ENCODE measurements around the gene BZW2. TPM values are rescaled to one million over a fixed set of nuclear protein-coding genes. Genes with fewer than 3 reads are reported as not detected.

The BZW2 gene
- total RNA-seq, 1 donor from 2014 or later = 126 TPM

DNA sequence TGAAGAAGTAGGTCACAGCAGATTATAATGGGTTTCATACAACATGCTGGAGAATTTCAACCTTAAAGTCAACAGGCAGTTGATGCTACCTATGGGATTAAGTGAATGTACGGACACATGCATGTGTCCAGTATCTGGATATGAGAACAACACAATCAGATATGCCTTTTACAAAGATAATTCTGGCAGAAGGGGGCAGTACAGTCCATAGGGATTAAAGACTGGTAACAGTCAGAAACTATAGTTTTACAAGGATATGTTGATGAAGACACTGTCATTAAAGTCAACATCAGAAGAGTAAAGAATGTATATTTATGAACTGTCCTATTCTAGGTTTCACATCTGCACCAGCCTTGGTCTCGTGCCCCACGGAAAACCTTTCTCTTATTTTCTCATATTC lies 41.9 kb upstream of the BZW2 start:
- Histone ChIP-seq H3K27me3 (no peaks in the 10 kb centered on the region), H3K36me3 (peaks cover 12% of the 10 kb centered on the region)

GRCh38 chr7:16606704-16607103 lies 39.3 kb upstream of the BZW2 start:
- Mint-ChIP-seq H3K27me3 (ENCODE audit: insufficient read depth, low read depth) (no peaks in the 10 kb centered on the region), H3K36me3 (peaks cover 35% of the 10 kb centered on the region), H3K9me3 (no peaks in the 10 kb centered on the region), H3K27ac (no peak overlapping the region), H3K4me1 (no peaks in the 10 kb centered on the region), H3K4me3 (no peak overlapping the region)
- H3K9me3 ChIP-seq (ENCODE audit: low read depth) = no peaks in the 10 kb centered on the region
- no peak overlapping the region for H3K4me3 ChIP-seq
- TF ChIP-seq EZH2 (IDR thresholded peaks at IDR 0.05) (no peak), EZH2phosphoT487 (IDR thresholded peaks at IDR 0.05) (no peak)
- TF ChIP-seq, protein P1, sequence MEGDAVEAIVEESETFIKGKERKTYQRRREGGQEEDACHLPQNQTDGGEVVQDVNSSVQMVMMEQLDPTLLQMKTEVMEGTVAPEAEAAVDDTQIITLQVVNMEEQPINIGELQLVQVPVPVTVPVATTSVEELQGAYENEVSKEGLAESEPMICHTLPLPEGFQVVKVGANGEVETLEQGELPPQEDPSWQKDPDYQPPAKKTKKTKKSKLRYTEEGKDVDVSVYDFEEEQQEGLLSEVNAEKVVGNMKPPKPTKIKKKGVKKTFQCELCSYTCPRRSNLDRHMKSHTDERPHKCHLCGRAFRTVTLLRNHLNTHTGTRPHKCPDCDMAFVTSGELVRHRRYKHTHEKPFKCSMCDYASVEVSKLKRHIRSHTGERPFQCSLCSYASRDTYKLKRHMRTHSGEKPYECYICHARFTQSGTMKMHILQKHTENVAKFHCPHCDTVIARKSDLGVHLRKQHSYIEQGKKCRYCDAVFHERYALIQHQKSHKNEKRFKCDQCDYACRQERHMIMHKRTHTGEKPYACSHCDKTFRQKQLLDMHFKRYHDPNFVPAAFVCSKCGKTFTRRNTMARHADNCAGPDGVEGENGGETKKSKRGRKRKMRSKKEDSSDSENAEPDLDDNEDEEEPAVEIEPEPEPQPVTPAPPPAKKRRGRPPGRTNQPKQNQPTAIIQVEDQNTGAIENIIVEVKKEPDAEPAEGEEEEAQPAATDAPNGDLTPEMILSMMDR (IDR thresholded peaks at IDR 0.05) = no peak
- no peaks in the 10 kb centered on the region for H3F3A ChIP-seq (ENCODE audit: low read depth)
- no peak overlapping the region for H3K4me2 ChIP-seq
- no peaks in the 10 kb centered on the region for H4K20me1 ChIP-seq (ENCODE audit: low read depth)
- H3K27ac ChIP-seq = no peak overlapping the region
- H3K9ac ChIP-seq = no peak overlapping the region
- no peak overlapping the region for H2AFZ ChIP-seq (replicated peaks)
- H3K27me3 ChIP-seq = no peaks in the 10 kb centered on the region
- peaks cover 10% of the 10 kb centered on the region for H3K36me3 ChIP-seq
- H3K4me1 ChIP-seq = no peaks in the 10 kb centered on the region
- no peak for DNase-seq (ENCODE audit: low spot score)
- H3K79me2 ChIP-seq (ENCODE audit: low read depth) = no peaks in the 10 kb centered on the region

More for the DNA sequence above, 41.9 kb upstream of the BZW2 start:
- no peak overlapping the region for H3K9ac ChIP-seq
- no peak overlapping the region for H3K4me2 ChIP-seq
- no peaks in the 10 kb centered on the region for H3K9me3 ChIP-seq (ENCODE audit: low read depth)
- H2AFZ ChIP-seq (replicated peaks) = no peak overlapping the region
- H3K4me3 ChIP-seq = no peak overlapping the region
- H3K79me2 ChIP-seq (ENCODE audit: low read depth) = no peaks in the 10 kb centered on the region
- Mint-ChIP-seq H3K9me3 (no peaks in the 10 kb centered on the region), H3K36me3 (peaks cover 42% of the 10 kb centered on the region), H3K27ac (no peak overlapping the region), H3K4me1 (no peaks in the 10 kb centered on the region), H3K27me3 (ENCODE audit: insufficient read depth, low read depth) (no peaks in the 10 kb centered on the region), H3K4me3 (no peak overlapping the region)
- H3F3A ChIP-seq (ENCODE audit: low read depth) = peaks cover 3% of the 10 kb centered on the region
- H3K27ac ChIP-seq = no peak overlapping the region
- H3K4me1 ChIP-seq = no peaks in the 10 kb centered on the region
- no peak for TF ChIP-seq EZH2phosphoT487 (IDR thresholded peaks at IDR 0.05)
- TF ChIP-seq EZH2 (IDR thresholded peaks at IDR 0.05) = no peak
- TF ChIP-seq, protein P1 (IDR thresholded peaks at IDR 0.05) = no peak
- no peaks in the 10 kb centered on the region for H4K20me1 ChIP-seq (ENCODE audit: low read depth)
- DNase-seq (ENCODE audit: low spot score) = no peak

DNA sequence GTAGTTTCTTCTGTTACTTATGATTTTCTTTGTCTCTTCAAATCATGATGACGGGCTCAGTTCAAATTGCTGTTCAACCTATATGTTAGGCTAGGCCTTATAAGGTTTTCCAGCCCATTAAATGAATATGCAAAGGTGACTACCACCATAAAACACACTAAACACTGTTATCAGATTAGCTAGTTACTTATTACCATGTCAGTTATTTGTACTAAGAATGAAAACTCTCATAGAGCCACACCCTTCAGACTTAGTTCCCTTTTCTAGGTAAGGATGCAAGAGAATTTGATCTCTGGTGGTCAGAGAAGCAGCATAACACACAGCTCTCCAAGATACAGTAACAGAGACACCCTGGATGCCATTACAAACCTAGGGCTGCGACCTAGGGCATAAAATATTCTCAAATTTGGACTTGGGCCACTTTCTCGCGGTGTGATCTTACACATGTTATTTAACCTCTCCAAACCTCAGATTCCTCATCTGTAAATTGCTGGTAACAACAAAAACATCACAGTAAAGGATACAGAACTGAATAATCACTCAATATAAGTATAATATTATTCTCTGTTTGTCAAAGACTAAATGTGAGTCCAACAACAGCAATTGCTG lies 36.0 kb upstream of the BZW2 start:
- H3K4me3 ChIP-seq = no peak overlapping the region
- Mint-ChIP-seq H3K36me3 (peaks cover 28% of the 10 kb centered on the region), H3K4me3 (no peak overlapping the region), H3K4me1 (no peaks in the 10 kb centered on the region), H3K27me3 (ENCODE audit: insufficient read depth, low read depth) (no peaks in the 10 kb centered on the region), H3K9me3 (no peaks in the 10 kb centered on the region), H3K27ac (no peak overlapping the region)
- H4K20me1 ChIP-seq (ENCODE audit: low read depth) = no peaks in the 10 kb centered on the region
- no peaks in the 10 kb centered on the region for H3K36me3 ChIP-seq
- H3K4me1 ChIP-seq = no peaks in the 10 kb centered on the region
- TF ChIP-seq EZH2phosphoT487 (IDR thresholded peaks at IDR 0.05) (no peak), EZH2 (IDR thresholded peaks at IDR 0.05) (no peak)
- TF ChIP-seq, protein P1 (IDR thresholded peaks at IDR 0.05) = no peak
- no peak overlapping the region for H3K27ac ChIP-seq
- H2AFZ ChIP-seq (replicated peaks) = no peak overlapping the region
- H3K79me2 ChIP-seq (ENCODE audit: low read depth) = no peaks in the 10 kb centered on the region
- DNase-seq (ENCODE audit: low spot score) = no peak
- no peaks in the 10 kb centered on the region for H3K9me3 ChIP-seq (ENCODE audit: low read depth)
- no peaks in the 10 kb centered on the region for H3K27me3 ChIP-seq
- H3K4me2 ChIP-seq = no peak overlapping the region
- H3F3A ChIP-seq (ENCODE audit: low read depth) = no peaks in the 10 kb centered on the region
- H3K9ac ChIP-seq = no peak overlapping the region
